ENCODE results near the gene AMHR2.
A peak's percentile ranks its signal among the peaks of the same experiment; 100 is the strongest.

The AMHR2 gene

DNA sequence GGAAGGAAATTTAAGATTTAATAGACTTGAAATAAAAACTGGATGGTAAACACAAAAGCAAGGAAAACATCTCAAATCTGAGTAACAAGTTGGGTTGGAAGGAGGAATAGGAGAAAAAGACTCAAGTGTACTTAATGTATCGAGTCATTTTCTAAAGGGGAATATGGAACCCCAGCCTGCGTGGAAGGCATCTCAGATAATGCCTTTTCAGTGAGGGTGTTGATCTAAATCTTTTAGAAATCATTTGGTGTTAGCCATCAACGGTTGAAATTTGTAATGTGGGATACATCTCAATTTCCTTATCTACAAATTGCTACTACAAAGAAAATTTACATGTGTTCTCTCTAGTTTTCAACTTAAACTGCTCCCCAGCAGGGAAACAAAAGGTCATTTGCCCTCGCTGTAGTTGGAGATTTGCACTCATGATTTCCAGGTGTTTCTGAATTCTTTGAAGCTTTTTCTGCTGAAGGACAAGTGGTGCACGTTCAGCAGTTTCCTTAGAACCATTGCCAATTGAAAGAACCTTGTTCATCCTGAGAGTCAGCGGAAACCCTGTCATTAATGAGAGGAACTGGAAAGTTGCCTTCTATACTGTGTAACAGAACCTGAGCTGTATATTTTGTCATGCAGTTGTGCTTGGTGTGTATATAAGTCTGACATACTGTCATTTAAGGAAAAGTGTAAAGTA is 30.4 kb downstream of the AMHR2 start:
- DNase-seq: no peak

DNA sequence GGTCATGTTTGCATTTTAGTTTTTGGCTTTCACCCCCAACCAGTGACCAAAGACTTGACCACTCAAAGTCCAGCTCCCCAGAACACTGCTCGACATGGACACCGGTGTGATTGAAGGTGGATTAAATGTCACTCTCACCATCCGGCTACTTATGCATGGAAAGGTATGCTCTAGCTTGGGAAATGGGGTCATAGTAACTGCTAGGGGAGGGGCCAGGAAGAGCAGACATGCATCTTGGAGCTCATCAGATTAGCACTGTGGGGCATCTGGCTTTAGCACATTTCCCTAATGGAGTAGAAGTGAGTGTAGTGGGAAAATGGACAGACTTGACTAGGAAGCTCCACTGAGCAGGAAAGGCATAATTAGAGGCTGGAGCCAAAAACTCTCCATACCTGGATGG is 31.1 kb downstream of the AMHR2 start:
- no peak for DNase-seq

DNA sequence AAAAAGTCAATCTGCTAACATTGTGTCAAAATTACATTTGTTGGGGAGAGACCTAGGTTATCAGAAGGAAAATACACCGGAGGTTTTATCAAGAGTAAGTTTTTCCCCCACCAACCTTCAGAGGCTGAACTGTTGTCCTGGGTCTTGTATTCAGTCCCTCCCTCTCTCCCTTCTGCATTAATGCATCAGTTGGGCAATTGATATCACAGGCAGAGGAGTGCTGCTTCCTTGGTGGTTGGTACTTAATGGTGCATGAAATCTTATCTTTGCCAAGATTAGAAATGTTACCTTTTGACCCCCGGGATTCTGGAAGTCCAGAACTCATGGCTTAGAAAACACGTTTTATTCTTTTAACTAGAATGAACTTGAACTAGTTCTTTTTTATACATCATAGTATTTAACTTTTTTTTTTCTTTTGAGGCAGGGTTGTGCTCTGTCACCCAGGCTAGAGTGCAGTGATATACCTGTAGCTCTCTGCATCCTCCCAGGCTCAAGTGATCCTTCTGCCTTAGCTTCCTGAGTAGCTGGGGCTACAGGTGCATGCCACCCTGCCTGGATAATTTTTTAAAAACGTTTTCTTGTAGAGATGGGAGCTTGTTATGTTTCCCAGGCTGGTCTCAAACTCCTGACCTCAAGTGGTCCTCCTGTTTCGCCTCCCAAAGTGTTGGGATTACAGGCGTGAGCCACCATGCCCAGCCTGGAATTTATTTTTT is 33.2 kb downstream of the AMHR2 start:
- DNase-seq: no peak

DNA sequence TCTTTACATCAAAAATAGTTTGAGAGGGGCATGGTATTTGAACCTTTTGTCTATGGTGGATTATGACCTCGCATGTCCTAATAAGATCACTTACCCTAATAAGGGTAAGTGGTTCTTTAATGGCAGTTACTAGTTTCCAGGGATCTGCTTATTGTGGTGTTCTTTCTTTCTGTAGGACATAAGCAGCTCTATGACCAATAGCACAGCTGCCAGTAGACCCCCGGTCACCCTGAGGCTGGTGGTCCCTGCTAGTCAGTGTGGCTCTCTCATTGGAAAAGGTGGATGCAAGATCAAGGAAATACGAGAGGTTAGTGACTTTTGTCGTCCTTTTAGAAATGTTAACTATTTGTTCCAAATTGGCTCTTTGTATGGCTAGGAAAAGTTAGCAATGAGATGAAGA is 35.4 kb downstream of the AMHR2 start:
- no peak for DNase-seq

DNA sequence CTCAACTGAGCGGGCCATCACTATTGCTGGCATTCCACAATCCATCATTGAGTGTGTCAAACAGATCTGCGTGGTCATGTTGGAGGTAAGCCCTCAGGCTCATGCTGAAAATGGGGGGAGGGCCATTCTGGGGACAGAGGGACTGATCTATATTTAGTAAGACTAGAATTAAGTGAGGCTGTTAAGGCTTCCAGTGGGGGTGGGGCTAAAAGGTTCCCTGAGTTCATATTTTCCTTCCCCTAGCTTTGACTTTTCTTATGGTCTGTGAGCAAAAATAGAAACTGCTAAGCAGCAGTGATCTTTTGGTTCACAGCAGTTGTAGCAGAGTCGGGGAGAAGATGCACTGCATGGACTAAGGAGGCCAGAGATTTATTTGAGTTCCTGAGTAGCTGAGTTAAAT is 37.4 kb downstream of the AMHR2 start:
- no peak for DNase-seq

DNA sequence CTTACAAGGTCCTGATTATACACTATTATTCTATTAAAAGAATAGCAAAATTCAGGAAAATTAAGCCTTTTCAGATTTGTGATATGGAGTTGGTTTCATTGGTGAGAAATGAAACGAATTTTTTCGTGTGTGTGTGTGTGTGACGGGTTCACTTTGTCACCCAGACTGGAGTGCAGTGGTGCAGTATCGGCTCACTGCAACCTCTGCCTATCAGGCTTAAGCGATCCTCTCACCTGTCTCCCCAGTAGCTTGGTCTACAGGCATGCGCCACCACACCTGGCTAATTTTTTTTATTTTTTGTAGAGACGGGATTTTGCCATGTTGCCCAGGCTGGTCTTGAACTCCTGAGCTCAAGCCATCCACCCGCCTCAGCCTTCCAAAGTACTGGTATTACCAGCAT is 37.9 kb downstream of the AMHR2 start:
- DNase-seq: no peak

DNA sequence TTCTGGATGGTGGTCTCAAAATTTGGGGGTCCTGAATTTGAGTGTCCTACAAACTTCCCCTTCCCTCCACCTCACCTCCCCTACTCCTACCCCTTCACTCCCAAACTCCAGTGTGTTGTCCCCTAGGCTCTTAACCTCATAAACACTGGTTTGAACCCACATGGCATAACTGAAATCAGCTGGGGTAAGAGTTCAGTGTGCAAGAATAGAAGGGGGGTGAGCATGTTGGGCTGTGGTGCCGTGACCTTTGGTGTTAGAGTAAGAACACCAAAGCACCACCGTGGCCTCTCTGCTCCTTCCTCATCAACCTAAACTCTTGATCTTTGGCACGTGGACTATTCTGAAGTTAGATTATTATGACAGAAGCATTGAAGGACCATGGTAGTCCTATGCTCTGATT is 39.3 kb downstream of the AMHR2 start:
- DNase-seq: no peak

DNA sequence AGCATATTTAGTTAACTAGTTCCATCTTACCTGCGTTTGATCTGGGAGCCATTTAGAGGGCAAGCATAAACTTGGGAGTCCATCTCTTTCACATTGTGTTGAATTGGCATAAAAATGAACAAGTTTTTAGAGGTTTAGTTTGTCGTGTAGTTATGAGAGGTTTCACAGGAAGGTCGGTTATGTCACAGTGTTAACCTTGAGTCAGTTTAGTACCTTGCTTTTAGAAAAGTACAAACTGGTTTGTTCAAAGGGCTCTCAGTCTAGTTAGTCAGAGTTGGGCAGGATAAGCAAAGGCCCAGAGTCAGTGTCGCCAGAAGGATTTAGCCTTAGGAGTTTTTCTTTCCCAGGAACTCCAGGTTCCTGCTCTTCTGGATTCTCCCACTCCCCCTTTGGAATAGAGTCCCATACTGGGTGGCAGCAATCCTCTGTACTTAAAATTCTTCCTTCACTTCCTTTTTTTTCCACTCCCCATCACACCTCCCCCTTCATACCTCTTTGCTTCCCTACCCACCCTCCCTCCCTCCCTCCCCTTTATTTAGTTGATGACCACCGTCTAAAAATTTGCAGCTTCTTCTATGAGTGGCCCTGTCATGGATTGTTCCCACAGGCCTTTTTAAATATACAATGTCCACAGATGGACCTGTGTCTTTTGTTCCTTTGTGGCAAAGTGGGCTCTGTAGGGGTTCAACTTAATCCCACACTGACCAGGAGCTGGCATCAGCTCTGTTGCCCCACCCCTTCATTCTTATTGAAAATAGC is 40.3 kb downstream of the AMHR2 start:
- DNase-seq: no peak

DNA sequence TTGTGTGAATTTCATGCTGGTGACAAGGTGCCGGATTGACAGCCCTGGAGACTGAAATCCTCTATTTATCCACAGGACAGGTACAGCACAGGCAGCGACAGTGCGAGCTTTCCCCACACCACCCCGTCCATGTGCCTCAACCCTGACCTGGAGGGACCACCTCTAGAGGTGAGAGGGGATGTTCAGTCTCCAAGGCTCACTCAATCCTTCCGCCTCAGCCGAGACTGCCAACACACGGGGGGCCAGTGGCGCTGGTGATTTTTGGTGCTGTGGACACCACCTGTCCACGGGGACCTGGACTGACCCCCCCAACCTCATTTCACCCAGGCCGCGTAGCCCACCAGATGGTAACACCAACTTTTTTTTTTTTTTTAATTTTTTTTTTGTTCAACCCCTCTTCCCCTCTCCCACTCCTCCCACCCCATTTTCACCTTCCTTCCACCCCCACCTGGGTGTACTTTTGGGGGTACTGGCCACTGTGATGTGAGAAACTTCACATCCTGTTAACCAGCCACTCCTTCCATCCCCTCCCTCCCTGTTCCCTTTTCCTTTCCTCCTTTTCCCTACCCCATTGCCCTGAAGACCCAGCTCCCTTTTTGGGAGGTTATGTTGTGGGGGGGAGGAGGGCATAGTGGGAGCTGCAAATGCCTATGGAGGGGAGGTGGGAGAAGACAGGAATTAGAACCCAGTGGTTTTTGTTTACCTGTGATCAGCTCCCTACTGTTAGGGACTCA is 41.2 kb downstream of the AMHR2 start:
- no peak for DNase-seq

DNA sequence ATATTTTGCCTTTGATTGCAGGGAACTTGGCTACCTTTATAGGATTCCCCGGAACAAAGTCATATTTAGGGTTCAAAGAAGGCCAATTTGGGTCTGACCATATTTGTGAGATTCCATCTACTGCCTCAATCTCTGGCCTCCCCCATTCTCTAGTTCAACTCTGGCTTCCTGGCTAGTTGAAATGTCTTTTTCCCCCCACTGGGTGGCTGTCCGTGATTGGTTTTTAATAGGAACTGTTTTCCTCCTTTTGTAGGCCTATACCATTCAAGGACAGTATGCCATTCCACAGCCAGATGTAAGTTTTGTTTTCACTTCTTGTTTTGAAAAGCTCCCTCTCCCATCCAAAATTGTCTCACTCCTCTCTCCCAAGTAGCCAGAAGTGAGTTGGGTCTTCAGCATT is 42.0 kb downstream of the AMHR2 start:
- DNase-seq: no peak

DNA sequence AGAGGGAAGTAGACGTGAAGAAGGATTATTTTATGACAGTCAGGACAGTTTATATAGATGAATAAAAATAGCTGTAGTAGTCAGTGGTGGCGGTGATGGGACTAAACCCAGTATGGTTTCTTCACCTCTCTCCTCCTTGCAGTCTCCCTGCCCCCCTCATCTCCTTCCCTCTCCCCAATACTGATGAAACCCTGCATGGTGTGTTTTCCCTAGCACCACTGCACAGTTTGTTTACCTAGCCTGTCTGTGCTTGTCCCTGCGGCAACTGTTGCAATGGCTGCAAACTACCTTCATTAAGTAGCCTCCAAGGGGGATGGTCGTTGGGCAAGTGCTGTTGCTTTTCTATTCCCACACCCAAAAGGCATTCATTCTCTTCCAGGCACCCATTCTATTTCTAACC is 43.0 kb downstream of the AMHR2 start:
- no peak for DNase-seq

DNA sequence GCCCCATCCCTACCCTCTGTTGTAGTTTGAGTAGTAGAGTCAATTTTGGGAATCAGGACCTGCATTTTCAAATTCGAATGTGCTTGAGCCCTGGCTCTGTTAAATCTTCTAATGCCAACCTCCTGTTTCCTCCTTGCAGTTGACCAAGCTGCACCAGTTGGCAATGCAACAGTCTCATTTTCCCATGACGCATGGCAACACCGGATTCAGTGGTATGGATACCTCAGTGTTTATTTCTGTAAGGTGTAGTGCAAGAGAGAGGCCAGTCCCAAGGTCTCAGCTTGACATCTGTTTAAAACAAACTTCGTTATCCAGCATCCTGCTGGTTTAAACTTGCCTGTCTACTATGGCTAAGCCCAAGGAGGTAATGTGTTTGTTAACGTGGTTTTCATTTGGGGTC is 43.4 kb downstream of the AMHR2 start:
- DNase-seq: no peak

DNA sequence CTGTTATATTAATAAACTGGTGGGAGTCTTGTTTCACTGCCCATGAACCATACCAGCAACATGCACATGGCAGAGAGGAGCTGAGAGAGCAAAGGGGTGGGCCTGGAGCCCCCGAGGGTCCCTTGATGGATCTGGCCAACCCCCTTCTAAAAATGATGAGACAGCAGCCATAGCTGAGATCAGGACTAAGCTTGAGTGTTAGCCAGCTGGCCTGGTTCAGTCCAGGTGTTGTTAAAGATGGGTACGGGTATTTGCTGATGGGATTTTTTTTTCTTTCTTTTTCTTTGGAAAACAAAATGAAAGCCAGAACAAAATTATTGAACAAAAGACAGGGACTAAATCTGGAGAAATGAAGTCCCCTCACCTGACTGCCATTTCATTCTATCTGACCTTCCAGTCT is 44.2 kb downstream of the AMHR2 start:
- no peak for DNase-seq

DNA sequence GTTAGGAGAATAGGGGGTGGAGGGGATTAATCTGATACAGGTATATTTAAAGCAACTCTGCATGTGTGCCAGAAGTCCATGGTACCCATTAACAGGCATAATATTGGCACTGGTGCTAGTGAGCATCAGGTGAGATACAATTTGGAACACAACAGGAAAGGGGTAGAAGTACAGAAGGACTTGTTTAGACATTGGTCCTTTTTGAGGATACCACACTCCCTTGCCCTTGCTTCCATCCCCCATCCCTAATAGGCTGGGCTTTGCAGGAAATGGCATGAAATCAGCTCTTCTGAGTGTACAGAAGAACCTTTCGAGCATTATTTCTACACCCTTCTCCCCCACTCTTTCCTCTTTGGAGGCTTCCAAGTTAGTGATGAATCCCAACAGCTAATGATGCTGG is 44.6 kb downstream of the AMHR2 start:
- DNase-seq: no peak

DNA sequence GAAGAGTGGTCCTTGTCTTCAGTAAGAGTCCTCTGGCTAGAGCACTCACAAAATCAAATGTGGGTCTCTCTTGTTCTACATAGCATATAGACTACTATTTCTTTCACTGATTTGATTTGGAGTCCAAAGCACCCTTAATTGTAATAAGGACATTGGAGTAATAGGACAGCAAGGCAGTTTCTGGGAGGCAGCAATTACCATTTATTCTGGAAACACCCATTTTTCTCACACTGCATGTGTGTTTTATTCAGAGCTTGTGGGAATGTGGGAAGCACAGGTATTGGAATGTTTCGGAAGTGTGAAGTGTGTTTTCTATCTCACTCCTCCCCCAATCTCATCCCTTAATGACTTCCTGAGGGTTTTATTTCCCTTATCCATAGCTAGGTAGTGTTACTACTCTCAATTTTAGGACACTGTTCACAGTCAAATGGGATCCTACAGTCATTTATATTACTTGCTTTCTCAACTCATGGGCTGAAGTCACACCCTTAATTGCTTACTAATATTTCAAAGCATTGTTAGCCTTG is 48.5 kb downstream of the AMHR2 start:
- DNase-seq: no peak

DNA sequence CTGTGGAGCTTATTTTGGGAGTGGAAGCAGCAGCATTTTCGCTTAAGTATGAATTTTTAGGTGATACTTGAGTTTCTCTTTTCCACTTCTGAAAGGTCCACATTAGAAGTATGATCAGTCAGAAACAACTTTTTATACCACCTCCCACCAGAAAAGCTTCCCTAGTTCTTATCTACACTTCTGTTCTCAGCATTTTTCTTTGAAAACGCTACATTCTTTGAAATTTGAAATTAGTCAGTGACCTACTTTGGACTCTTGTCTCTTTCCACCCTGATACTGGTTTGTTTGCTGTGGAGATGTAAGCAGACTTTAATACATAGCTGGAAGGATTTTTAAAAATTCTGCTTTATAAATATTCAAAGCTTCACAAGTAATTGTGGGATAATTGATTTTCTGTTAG is 50.4 kb downstream of the AMHR2 start:
- DNase-seq: no peak

DNA sequence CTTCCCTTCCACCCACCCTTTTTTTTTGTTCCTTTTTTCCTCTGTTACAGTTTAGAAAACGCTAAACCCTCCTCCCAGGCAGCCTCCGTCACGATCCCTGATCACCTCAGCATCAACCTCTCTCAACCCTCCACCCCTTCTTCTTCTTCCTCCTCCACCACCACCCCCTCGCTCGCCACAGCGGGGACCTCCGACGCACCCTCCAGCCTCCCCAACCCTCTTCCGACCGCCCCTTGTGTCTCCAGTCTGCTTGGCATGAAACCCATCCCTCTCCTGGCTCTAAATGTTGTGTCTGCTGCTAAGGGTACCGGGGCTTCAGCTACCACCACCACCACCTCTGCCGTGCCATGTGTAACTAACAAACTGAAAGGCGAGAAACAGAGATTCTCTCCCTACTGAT is 51.2 kb downstream of the AMHR2 start:
- no peak for DNase-seq

DNA sequence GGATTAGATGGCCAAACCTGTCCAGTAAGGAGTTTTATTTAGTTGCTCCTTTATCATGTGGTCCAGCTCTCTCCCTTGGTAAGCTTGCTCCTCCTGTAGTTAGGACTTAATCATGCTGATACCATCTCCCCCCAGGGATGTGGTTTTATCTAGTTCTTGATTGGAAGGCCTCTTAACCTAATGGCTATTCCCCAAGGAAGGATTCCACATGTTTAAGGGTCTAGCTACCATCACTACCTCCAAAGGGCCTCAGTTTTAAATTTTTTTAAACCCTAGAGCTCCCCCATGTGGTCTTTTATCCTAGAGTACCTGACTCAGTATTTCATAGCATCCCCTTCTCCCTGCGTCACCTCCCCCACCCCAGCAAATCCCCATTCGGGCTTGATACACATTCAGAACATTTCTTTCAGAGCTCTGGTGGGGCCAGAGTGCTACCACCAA is 53.1 kb downstream of the AMHR2 start:
- peak in 1 of 2 experiments; percentile 15 for DNase-seq

DNA sequence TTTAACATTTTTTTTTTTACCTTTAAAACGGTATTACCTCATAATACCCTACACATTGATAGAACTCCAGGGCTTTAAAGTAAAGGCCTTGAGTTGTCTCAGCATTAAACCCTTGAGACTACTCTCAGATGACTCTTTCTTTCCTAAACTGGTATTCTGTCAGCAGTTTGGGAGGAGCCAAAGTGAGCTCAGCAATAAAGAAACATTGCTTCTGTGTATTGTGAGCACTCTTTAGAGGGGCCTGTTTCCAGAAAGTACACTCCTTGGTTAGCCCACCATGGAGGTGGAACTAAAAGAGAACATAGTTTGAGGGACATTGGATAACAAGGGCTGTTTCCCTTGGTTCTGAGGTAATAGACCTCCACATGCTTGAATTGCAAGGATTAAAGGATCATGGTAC is 55.2 kb downstream of the AMHR2 start:
- DNase-seq: no peak

DNA sequence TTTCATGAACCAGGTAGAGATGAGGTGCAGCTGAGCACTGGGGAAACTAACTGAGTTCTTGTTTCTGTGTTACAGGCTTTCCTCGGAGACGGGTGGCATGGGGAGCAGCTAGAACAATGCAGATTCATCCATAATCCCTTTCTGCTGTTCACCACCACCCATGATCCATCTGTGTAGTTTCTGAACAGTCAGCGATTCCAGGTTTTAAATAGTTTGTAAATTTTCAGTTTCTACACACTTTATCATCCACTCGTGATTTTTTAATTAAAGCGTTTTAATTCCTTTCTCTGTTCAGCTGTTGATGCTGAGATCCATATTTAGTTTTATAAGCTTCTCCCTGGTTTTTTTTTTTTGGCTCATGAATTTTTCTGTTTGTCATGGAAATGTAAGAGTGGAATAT is 55.7 kb downstream of the AMHR2 start:
- no peak for DNase-seq

DNA sequence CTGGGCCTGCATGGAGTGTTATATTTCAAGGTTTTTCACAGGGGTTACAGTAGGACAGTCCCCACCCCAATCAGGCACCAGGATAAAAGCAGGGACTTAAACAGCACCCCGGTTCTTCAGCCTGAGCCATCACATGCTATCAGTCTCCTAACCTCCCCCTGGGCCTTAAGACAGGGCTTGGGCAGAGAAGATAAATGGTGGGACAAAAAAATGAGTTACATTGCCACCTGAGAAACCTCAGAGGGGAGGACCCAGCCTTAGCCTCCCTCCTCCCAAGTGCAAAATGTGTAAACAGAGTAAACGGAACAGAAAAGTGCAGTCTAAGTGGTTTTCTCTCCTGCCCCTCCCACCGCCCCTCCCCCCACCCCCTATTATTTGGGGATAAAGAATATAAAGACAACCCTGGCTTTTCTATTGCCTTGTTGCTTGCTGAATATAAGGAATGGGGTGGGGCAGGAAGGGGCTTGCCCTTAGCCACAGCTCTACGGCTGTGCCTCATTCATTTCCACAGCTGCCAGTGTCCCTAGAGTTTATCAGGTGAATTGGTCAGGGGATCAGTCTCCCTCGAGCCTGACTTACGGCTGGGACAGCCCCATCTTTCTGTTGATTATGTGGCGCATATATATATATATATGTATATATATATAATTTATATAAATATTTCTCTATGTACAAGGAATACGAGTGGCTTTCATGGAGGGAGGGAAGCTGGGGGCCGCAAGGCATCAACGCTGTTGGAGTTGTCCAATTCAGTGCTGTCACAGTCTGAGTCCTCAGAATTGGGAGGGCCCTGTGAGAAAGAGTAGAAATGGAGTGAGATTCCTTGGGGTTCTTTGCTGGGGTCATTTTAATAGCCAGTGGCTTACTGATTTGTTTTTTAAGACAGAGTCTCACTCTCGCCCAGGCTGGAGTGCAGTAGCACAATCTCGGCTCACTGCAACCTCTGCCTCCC is 57.1 kb downstream of the AMHR2 start:
- DNase-seq: no peak

All from NCI-H1930 (cell line).